Epithelial cell of esophagus (primary cell): Measurements from ENCODE around the gene TNPO2.

Source experiments
- DNase-seq: peaks from one replicate; pipeline ENCODE4 v3.0.0; 2010; ENCODE audit warnings: low read depth
- H3K4me3 ChIP-seq: 2 replicates; pipeline ENCODE4 v1.5.1; 2011; ENCODE audit warnings: mild to moderate bottlenecking, low read length, control low read depth
- CTCF ChIP-seq: IDR thresholded peaks from 2 replicates; pipeline ENCODE4 v1.5.1; 2011; ENCODE audit warnings: low read depth, mild to moderate bottlenecking, low read length, control low read depth, inconsistent platforms; ENCODE audit not compliant: insufficient read depth; ENCODE audit errors: missing control alignments

TNPO2 gene

GRCh38 chr19:12723641-12724426, at the start of gene TNPO2:
TSS of gene TNPO2 (minus strand) at chr19:12723932. CDS start at chr19:12720977, 2,955 bp downstream.
- DNase-seq: peak; percentile 73
- no peak for TF ChIP-seq CTCF
- peak within 1 kb of the TSS; percentile 99 for H3K4me3 ChIP-seq

DNA sequence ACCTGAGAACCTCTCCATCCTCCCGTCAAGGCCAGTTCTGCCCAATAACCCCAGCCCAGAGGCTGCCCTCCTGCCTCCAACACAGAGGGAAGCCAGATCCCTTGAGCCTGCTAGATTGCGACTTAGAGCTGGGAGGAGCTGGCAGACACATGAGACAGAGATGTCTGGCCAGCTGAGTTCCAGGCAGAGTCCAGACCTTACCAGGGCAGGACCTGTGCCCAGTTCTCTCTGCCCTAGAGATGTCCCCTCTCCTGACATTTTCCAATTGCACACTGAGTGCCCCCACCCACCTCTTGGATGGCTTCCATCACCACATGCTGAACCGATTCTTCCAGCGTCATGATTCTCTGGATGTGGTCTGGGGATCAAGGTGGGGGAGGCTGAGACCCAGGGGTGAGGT, 48.6 kb upstream of the TNPO2 start:
- DNase-seq: no peak
- no peak overlapping the region for H3K4me3 ChIP-seq
- no peak for TF ChIP-seq CTCF

- H3K4me3 ChIP-seq: no peak overlapping the region
- no peak for TF ChIP-seq CTCF
- DNase-seq: no peak
Measured at GRCh38 chr19:12770922-12771321, 47.2 kb upstream of the TNPO2 start.

GRCh38 chr19:12769689-12770088, 46.0 kb upstream of the TNPO2 start:
- H3K4me3 ChIP-seq: no peak overlapping the region
- peak; percentile 61 for DNase-seq
- no peak for TF ChIP-seq CTCF

DNA sequence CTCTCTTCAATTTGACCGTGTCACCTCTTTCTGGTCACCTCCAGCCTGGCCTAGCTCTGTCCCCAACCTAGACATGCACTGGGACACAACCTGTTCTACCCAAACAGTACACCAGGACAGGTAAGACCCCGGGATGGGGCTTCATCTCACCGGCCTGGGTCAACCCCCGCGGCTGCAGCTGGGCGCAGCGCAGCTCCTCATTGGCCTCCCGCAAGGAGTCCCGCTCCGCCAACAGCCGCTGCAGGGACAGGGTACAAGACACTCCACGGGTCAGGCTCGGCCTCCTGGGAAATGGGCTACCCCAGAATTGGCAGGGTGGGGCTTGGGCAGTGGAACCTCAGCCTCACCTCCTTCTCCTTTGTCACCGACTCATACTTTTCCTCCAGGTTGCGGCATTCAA, 43.9 kb upstream of the TNPO2 start:
- H3K4me3 ChIP-seq: no peak overlapping the region
- no peak for TF ChIP-seq CTCF
- no peak for DNase-seq

DNA sequence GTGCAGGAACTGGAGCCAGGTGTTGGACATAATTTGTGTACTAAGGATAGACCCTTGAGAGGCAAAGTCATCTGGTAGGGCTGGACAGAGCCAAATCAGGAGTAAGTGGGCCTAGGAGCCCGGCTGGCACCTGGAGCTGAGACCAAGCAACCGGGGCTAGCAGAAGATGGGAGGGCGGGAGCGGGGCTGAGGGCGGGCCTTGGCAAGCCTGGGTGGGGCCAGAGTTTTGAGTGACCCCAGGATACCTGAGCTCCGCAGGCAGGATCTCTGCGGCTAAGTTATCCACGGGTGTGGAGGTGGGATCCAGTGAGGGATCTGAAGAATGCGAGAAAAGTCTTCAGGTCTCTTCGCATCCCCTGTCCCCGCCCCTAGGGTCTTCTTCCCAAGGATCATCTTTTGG, 43.4 kb upstream of the TNPO2 start:
- no peak for TF ChIP-seq CTCF
- no peak for DNase-seq
- H3K4me3 ChIP-seq: no peak overlapping the region

DNA sequence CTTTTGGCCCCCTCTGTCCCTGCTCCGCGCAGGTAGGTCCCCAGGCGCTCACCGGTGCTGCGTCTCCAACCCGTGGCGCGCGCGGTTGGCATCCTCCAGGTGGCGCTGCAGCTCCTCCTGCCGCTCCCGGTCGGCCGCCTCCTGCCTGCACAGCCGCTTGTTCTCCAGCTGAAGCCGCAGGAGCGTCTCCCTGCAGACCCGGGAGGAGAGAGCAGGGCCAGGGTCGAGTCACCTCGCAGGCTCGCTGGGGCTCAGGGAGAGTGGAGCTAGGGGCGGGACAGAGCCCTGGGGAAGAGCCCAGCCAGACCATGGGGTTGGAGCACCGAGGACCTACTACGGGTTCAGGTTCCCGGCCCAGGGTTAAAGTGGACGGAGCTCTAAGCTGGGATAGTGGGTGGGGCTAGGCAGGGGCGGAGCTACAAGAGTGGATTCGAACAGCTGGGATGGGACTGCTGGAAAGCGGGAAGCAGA, 42.4 kb upstream of the TNPO2 start:
- H3K4me3 ChIP-seq: peak overlapping the region; percentile 36
- DNase-seq: peak; percentile 76
- TF ChIP-seq CTCF: peak; percentile 52
